ENCODE results near the gene PSEN1.

DNA sequence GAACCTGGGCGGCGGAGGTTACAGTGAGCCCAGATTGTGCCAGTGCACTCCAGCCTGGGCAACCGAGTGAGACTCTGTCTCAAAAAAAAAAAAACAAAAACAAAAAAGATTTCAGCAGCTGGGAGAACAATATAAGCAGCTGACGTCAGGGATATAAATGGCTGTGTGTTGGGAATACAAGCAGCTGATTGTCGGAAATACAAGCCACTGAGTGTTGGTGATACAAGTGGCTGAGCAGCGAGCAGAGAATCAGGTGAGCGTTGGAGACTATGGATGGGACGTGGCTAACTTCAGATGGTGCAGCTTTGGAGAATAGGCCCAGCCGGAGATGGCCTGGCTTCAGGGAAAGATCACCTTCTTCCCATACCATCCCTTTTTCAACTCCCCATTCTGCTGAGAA is 32.0 kb downstream of the PSEN1 start:
- TF ChIP-seq, protein P1, sequence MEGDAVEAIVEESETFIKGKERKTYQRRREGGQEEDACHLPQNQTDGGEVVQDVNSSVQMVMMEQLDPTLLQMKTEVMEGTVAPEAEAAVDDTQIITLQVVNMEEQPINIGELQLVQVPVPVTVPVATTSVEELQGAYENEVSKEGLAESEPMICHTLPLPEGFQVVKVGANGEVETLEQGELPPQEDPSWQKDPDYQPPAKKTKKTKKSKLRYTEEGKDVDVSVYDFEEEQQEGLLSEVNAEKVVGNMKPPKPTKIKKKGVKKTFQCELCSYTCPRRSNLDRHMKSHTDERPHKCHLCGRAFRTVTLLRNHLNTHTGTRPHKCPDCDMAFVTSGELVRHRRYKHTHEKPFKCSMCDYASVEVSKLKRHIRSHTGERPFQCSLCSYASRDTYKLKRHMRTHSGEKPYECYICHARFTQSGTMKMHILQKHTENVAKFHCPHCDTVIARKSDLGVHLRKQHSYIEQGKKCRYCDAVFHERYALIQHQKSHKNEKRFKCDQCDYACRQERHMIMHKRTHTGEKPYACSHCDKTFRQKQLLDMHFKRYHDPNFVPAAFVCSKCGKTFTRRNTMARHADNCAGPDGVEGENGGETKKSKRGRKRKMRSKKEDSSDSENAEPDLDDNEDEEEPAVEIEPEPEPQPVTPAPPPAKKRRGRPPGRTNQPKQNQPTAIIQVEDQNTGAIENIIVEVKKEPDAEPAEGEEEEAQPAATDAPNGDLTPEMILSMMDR (IDR thresholded peaks at IDR 0.05): no peak
- no peak for TF ChIP-seq POLR2AphosphoS5 (IDR thresholded peaks at IDR 0.05; ENCODE audit: low read depth, low read length)

Data from Panc1 (cell line).